CD14-positive monocyte (primary cell): ENCODE data around the gene ALDH1L2. TPM values are rescaled to one million over a fixed set of nuclear protein-coding genes. Genes with fewer than 3 reads are reported as not detected.
A peak's percentile ranks its signal among the peaks of the same experiment; 100 is the strongest.

Experiments used
- DNase-seq, 3 donors: peaks; one replicate each; pipeline ENCODE4 v3.0.0-alpha.2; 2011 to 2022
- H2AFZ ChIP-seq: 2 replicates; pipeline ENCODE4 v1.6.0; 2012; ENCODE audit warnings: mild to moderate bottlenecking, low read depth, low read length, inconsistent platforms; ENCODE audit not compliant: insufficient read depth, poor library complexity, severe bottlenecking
- H3K27ac ChIP-seq, 2 donors: 1 replicate in 1 of 2; 2 replicates in 1 of 2; pipeline ENCODE4 v1.5.1; 2012 to 2013; ENCODE audit warnings: low read length in 2 of 2, control low read depth in 1 of 2, inconsistent platforms in 1 of 2, low read depth in 1 of 2, mild to moderate bottlenecking in 1 of 2
- H3K27me3 ChIP-seq, 2 donors: one replicate each; pipeline versions ENCODE4 v1.6.0 to v1.6.1; 2011 to 2013; ENCODE audit warnings: low read length in 2 of 2; ENCODE audit not compliant: control insufficient read depth in 2 of 2, insufficient read depth in 2 of 2
- H3K36me3 ChIP-seq, 2 donors: replicated peaks in 1 of 2; 1 replicate in 1 of 2; 2 replicates in 1 of 2; pipeline versions ENCODE4 v1.5.1 to v1.6.1; 2012 to 2013; ENCODE audit warnings: low read length in 2 of 2, control low read depth in 1 of 2, inconsistent platforms in 1 of 2, mild to moderate bottlenecking in 1 of 2; ENCODE audit not compliant: insufficient read depth in 2 of 2, control insufficient read depth in 1 of 2
- H3K4me1 ChIP-seq, 2 donors: 1 replicate in 1 of 2; 2 replicates in 1 of 2; pipeline versions ENCODE4 v1.5.1 to v1.6.1; 2012 to 2013; ENCODE audit warnings: low read length in 2 of 2, control low read depth in 1 of 2, inconsistent platforms in 1 of 2, mild to moderate bottlenecking in 1 of 2, moderate library complexity in 1 of 2; ENCODE audit not compliant: insufficient read depth in 2 of 2, control insufficient read depth in 1 of 2
- H3K4me2 ChIP-seq: replicated peaks from 2 replicates; pipeline ENCODE3; 2012; ENCODE audit warnings: low read length, moderate library complexity, mild to moderate bottlenecking; ENCODE audit not compliant: poor library complexity, severe bottlenecking; ENCODE audit errors: extremely low read depth
- H3K4me3 ChIP-seq, 3 experiments: fragments of 200-600 bp in 1 of 3; sonication (generic) in 1 of 3; replicated peaks in 1 of 3; 1 replicate in 2 of 3; 2 replicates in 1 of 3; pipeline ENCODE4 v1.5.1; 2011 to 2013; ENCODE audit warnings: low read length in 3 of 3, mild to moderate bottlenecking in 3 of 3, control low read depth in 2 of 3, low read depth in 2 of 3, inconsistent platforms in 1 of 3, moderate library complexity in 1 of 3
- H3K79me2 ChIP-seq: 2 replicates; pipeline ENCODE4 v1.6.0; 2012; ENCODE audit warnings: mild to moderate bottlenecking, control low read depth, inconsistent platforms, low read length, moderate library complexity; ENCODE audit not compliant: insufficient read depth
- H3K9ac ChIP-seq: 2 replicates; pipeline ENCODE4 v1.6.0; 2017; ENCODE audit warnings: low read length, mild to moderate bottlenecking; ENCODE audit not compliant: insufficient read depth, poor library complexity, severe bottlenecking
- H3K9me3 ChIP-seq, 2 donors: replicated peaks in 1 of 2; 1 replicate in 1 of 2; 2 replicates in 1 of 2; pipeline versions ENCODE4 v1.5.1 to v1.6.1; 2012 to 2013; ENCODE audit warnings: low read length in 2 of 2, control low read depth in 1 of 2; ENCODE audit not compliant: control insufficient read depth in 1 of 2, insufficient read depth in 1 of 2
- H4K20me1 ChIP-seq: 2 replicates; pipeline ENCODE4 v1.6.0; 2012; ENCODE audit warnings: mild to moderate bottlenecking, low read length, control low read depth, moderate library complexity; ENCODE audit not compliant: insufficient read depth
- H3K27ac Mint-ChIP-seq, 7 donors: one replicate each; pipeline ENCODE4 v1.8.0; 2020; ENCODE audit warnings: mild to moderate bottlenecking in 7 of 7, mixed read lengths in 7 of 7, moderate library complexity in 6 of 7, inconsistent platforms in 2 of 7
- H3K27me3 Mint-ChIP-seq, 3 donors: one replicate each; pipeline ENCODE4 v1.8.0; 2021 to 2022; ENCODE audit warnings: low read depth in 3 of 3, mild to moderate bottlenecking in 3 of 3, mixed read lengths in 3 of 3, moderate library complexity in 3 of 3, inconsistent platforms in 1 of 3
- H3K36me3 Mint-ChIP-seq, 2 donors: one replicate each; pipeline ENCODE4 v1.8.0; 2020; ENCODE audit warnings: mixed read lengths in 2 of 2, inconsistent platforms in 1 of 2, mild to moderate bottlenecking in 1 of 2
- H3K4me1 Mint-ChIP-seq: one replicate; pipeline ENCODE4 v1.8.0; 2020; ENCODE audit warnings: mild to moderate bottlenecking, mixed read lengths
- H3K4me3 Mint-ChIP-seq, 2 donors: one replicate each; pipeline ENCODE4 v1.8.0; 2020; ENCODE audit warnings: mild to moderate bottlenecking in 2 of 2, mixed read lengths in 2 of 2, moderate library complexity in 1 of 2
- H3K9me3 Mint-ChIP-seq, 7 donors: one replicate each; pipeline ENCODE4 v1.8.0; 2020 to 2022; ENCODE audit warnings: mixed read lengths in 7 of 7, mild to moderate bottlenecking in 6 of 7, moderate library complexity in 6 of 7, inconsistent platforms in 2 of 7
- CTCF ChIP-seq: fragments of 200-600 bp; IDR thresholded peaks from one replicate; pipeline ENCODE4 v1.8.0; 2022; ENCODE audit warnings: antibody characterized with exemption, mild to moderate bottlenecking
- WGBS: methylation state at CpG from one replicate; pipeline ENCODE4 v1.1.5; 2013; ENCODE audit warnings: missing lambda C conversion rate; ENCODE audit not compliant: insufficient coverage; 5-methylcytosine and 5-hydroxymethylcytosine counted together
- intact Hi-C, 2 donors: fragments of 100-400 bp; cut with micrococcal nuclease; formaldehyde crosslinking; loops; one replicate each; pipeline versions ENCODE4 v1.15.0 to v1.15.1; 2023
- polyA plus RNA-seq, 3 donors: library from polyadenylated mRNA; depleted of rRNA in 1 of 3; unstranded in 2 of 3; stranded (reverse) in 1 of 3; fragments of 300-500 nt in 2 of 3; fragments of >200 nt in 1 of 3; fragmentation: Illumina TruSeq in 2 of 3; gene quantifications; 1 replicate in 2 of 3; 2 replicates in 1 of 3; pipeline ENCODE4 v1.2.3, GENCODE V29; 2012 to 2021

ALDH1L2 gene
- polyA plus RNA-seq, 3 donors: 0.03 to 0.20 TPM; not detected in 1

GRCh38 chr12:104999347-104999685 is 84.9 kb downstream of the ALDH1L2 start:
- WGBS: 89% methylated on average over 7 of the region's 7 CpGs
- H3K36me3 Mint-ChIP-seq: peaks cover 73 to 85% of the 10 kb centered on the region in 2 donors
- H2AFZ ChIP-seq: no peak overlapping the region
- H3K4me3 ChIP-seq: no peak overlapping the region
- H3K9ac ChIP-seq: no peak overlapping the region
- no peaks in the 10 kb centered on the region for H3K27me3 ChIP-seq
- H3K27ac ChIP-seq: no peak overlapping the region
- no peaks in the 10 kb centered on the region for H3K27me3 Mint-ChIP-seq
- peaks cover 25 to 70% of the 10 kb centered on the region in 2 donors for H3K36me3 ChIP-seq
- no peak overlapping the region for H3K4me2 ChIP-seq
- no peak overlapping the region for H3K27ac Mint-ChIP-seq
- H4K20me1 ChIP-seq: no peaks in the 10 kb centered on the region
- H3K9me3 Mint-ChIP-seq: peaks cover 0 to 2% (median 0%) of the 10 kb centered on the region in 7 donors
- peaks cover 33 to 36% of the 10 kb centered on the region in 2 donors for H3K4me1 ChIP-seq
- no peak for DNase-seq
- no peaks in the 10 kb centered on the region for H3K79me2 ChIP-seq
- H3K9me3 ChIP-seq: no peaks in the 10 kb centered on the region
- intact Hi-C loops: no loop called here
- peaks cover 35% of the 10 kb centered on the region for H3K4me1 Mint-ChIP-seq
- H3K4me3 Mint-ChIP-seq: no peak overlapping the region
- TF ChIP-seq CTCF: no peak

- WGBS: 91% methylated on average over 15 of the region's 15 CpGs
- H3K27me3 ChIP-seq: no peaks in the 10 kb centered on the region
- Mint-ChIP-seq H3K27me3 (no peaks in the 10 kb centered on the region), H3K27ac (peak overlapping the region in 5 of 7 donors; percentile 27 to 65 (median 55)), H3K4me3 (no peak overlapping the region), H3K9me3 (peaks cover 0 to 2% (median 0%) of the 10 kb centered on the region in 7 donors), H3K36me3 (peaks cover 70 to 79% of the 10 kb centered on the region in 2 donors), H3K4me1 (peaks cover 41% of the 10 kb centered on the region)
- peak overlapping the region in 1 of 2 donors; percentile 62 for H3K27ac ChIP-seq
- intact Hi-C loops: no loop called here
- no peak for TF ChIP-seq CTCF
- H3K79me2 ChIP-seq: no peaks in the 10 kb centered on the region
- H4K20me1 ChIP-seq: no peaks in the 10 kb centered on the region
- H3K9me3 ChIP-seq: no peaks in the 10 kb centered on the region
- H3K4me1 ChIP-seq: peaks cover 40 to 42% of the 10 kb centered on the region in 2 donors
- peaks cover 24 to 67% of the 10 kb centered on the region in 2 donors for H3K36me3 ChIP-seq
- H3K4me2 ChIP-seq: peak overlapping the region; percentile 52
- peak overlapping the region; percentile 11 for H2AFZ ChIP-seq
- no peak overlapping the region for H3K9ac ChIP-seq
- no peak for DNase-seq
- peak overlapping the region in 1 of 3 experiments; percentile 54 for H3K4me3 ChIP-seq
These were observed 85.6 kb downstream of the ALDH1L2 start for GRCh38 chr12:104998423-104999346.
